H1 (cell line): ENCODE results near the gene THBD. TPM values are rescaled to one million over a fixed set of nuclear protein-coding genes. Genes with fewer than 3 reads are reported as not detected.

Experiments
- CTCF ChIA-PET: fragments of 300-600 bp; sonication (Branson Sonifier 250); formaldehyde crosslinking; loops from one replicate; lab custom pipeline; 2021; ENCODE audit not compliant: partially characterized antibody; lab: Charles Lee
- POLR2A ChIA-PET: fragments of 300-600 bp; sonication (Branson Sonifier 250); formaldehyde crosslinking; loops from one replicate; lab custom pipeline; 2021; ENCODE audit warnings: inconsistent platforms; ENCODE audit not compliant: partially characterized antibody; lab: Charles Lee
- DNase-seq, 2 experiments: peaks; one replicate each; pipeline versions ENCODE4 v3.0.0 to v3.0.0-alpha.2; 2010 to 2022; ENCODE audit warnings: low spot score in 2 of 2, low read depth in 1 of 2, mixed read lengths in 1 of 2
- FAIRE-seq: peaks from 2 replicates; lab custom pipeline; 2011; peaks lifted over from hg19 to GRCh38; lab: Jason Lieb, UNC
- H2AFZ ChIP-seq: 2 replicates; pipeline ENCODE4 v1.8.1; 2012; ENCODE audit warnings: low read length, inconsistent platforms
- H2AK5ac ChIP-seq: 2 replicates; pipeline ENCODE4 v1.6.1; 2013; ENCODE audit warnings: low read depth, low read length
- H2BK120ac ChIP-seq: replicated peaks from 2 replicates; pipeline ENCODE3; 2013; ENCODE audit warnings: low read depth, low read length, inconsistent platforms
- H2BK12ac ChIP-seq: 2 replicates; pipeline ENCODE4 v1.6.1; 2013; ENCODE audit warnings: low read depth, low read length
- H2BK15ac ChIP-seq: 2 replicates; pipeline ENCODE4 v1.6.1; 2013; ENCODE audit warnings: low read length
- H2BK20ac ChIP-seq: 2 replicates; pipeline ENCODE4 v1.6.1; 2013; ENCODE audit warnings: low read length
- H2BK5ac ChIP-seq: 2 replicates; pipeline ENCODE4 v1.6.1; 2013; ENCODE audit warnings: low read depth, low read length
- H3K14ac ChIP-seq: 2 replicates; pipeline ENCODE4 v1.6.1; 2013; ENCODE audit warnings: inconsistent platforms; ENCODE audit not compliant: insufficient read length
- H3K18ac ChIP-seq: 2 replicates; pipeline ENCODE4 v1.6.1; 2013; ENCODE audit warnings: low read length; ENCODE audit errors: extremely low read depth
- H3K23ac ChIP-seq: 2 replicates; pipeline ENCODE4 v1.6.1; 2013; ENCODE audit warnings: inconsistent platforms; ENCODE audit not compliant: insufficient read length
- H3K23me2 ChIP-seq: 2 replicates; pipeline ENCODE4 v1.6.1; 2013; ENCODE audit warnings: low read depth, low read length
- H3K27ac ChIP-seq: 2 replicates; pipeline ENCODE4 v1.6.1; 2011; ENCODE audit warnings: low read depth, low read length, inconsistent platforms
- H3K27me3 ChIP-seq, 4 experiments: replicated peaks in 1 of 4; 1 replicate in 1 of 4; 2 replicates in 3 of 4; pipeline versions ENCODE4 v1.6.1 to v1.8.1; 2011 to 2013; ENCODE audit warnings: low read length in 3 of 4, mild to moderate bottlenecking in 3 of 4, inconsistent platforms in 2 of 4, mixed read lengths in 2 of 4, moderate library complexity in 1 of 4; ENCODE audit not compliant: control insufficient read depth in 3 of 4, insufficient read depth in 3 of 4; ENCODE audit errors: extremely low read depth in 1 of 4
- H3K36me3 ChIP-seq, 4 experiments: 2 replicates each; pipeline versions ENCODE4 v1.6.1 to v1.8.1; 2011 to 2013; ENCODE audit warnings: mild to moderate bottlenecking in 4 of 4, low read length in 3 of 4, moderate library complexity in 2 of 4, control low read depth in 1 of 4, inconsistent platforms in 1 of 4; ENCODE audit not compliant: insufficient read depth in 4 of 4, control insufficient read depth in 2 of 4
- H3K4ac ChIP-seq: replicated peaks from 2 replicates; pipeline ENCODE3; 2013; ENCODE audit warnings: low read length, low read depth, mixed read lengths, inconsistent platforms; ENCODE audit not compliant: insufficient read length
- H3K4me1 ChIP-seq, 4 experiments: replicated peaks in 1 of 4; 1 replicate in 1 of 4; 2 replicates in 3 of 4; pipeline versions ENCODE4 v1.6.1 to v1.8.1; 2011 to 2013; ENCODE audit warnings: low read length in 3 of 4, inconsistent platforms in 2 of 4, mixed read lengths in 1 of 4; ENCODE audit not compliant: insufficient read depth in 4 of 4, control insufficient read depth in 3 of 4
- H3K4me2 ChIP-seq, 2 experiments: 2 replicates each; pipeline versions ENCODE4 v1.6.1 to v1.8.1; 2011 to 2013; ENCODE audit warnings: low read depth in 2 of 2, low read length in 2 of 2, control low read depth in 1 of 2, inconsistent platforms in 1 of 2, mild to moderate bottlenecking in 1 of 2; ENCODE audit not compliant: insufficient read depth in 1 of 2
- H3K4me3 ChIP-seq, 4 experiments: fragments of 200-600, 300-600 bp in 1 of 4; sonication (generic), shearing (Covaris generic), sonication (Bioruptor Twin) in 1 of 4; 2 replicates each; pipeline versions ENCODE4 v1.5.1 to v1.8.1; 2011 to 2016; ENCODE audit warnings: low read length in 4 of 4, low read depth in 3 of 4, control low read depth in 2 of 4, inconsistent platforms in 2 of 4, mild to moderate bottlenecking in 2 of 4, mixed read lengths in 1 of 4, moderate library complexity in 1 of 4; ENCODE audit not compliant: insufficient read depth in 2 of 4; ENCODE audit errors: extremely low read depth in 1 of 4
- H3K56ac ChIP-seq: replicated peaks from 2 replicates; pipeline ENCODE3; 2013; ENCODE audit warnings: low read depth, mild to moderate bottlenecking, mixed read lengths, low read length, inconsistent platforms; ENCODE audit not compliant: insufficient read length
- H3K79me1 ChIP-seq: 2 replicates; pipeline ENCODE4 v1.6.1; 2013; ENCODE audit warnings: low read depth, low read length, control low read depth
- H3K79me2 ChIP-seq, 2 experiments: 2 replicates each; pipeline versions ENCODE4 v1.6.1 to v1.8.1; 2012 to 2013; ENCODE audit warnings: low read length in 2 of 2, mild to moderate bottlenecking in 2 of 2, inconsistent platforms in 1 of 2; ENCODE audit not compliant: insufficient read depth in 2 of 2, control insufficient read depth in 1 of 2
- H3K9ac ChIP-seq, 4 experiments: replicated peaks in 1 of 4; 1 replicate in 1 of 4; 2 replicates in 3 of 4; pipeline versions ENCODE4 v1.6.1 to v1.8.1; 2011 to 2013; ENCODE audit warnings: low read depth in 3 of 4, low read length in 3 of 4, control low read depth in 2 of 4, mild to moderate bottlenecking in 2 of 4, moderate library complexity in 2 of 4, inconsistent platforms in 1 of 4; ENCODE audit errors: extremely low read depth in 1 of 4
- H3K9me3 ChIP-seq, 2 experiments: 2 replicates each; pipeline versions ENCODE4 v1.6.1 to v1.8.1; 2012 to 2013; ENCODE audit warnings: mild to moderate bottlenecking in 2 of 2, moderate library complexity in 2 of 2, control low read depth in 1 of 2, inconsistent platforms in 1 of 2, low read depth in 1 of 2, low read length in 1 of 2, mixed read lengths in 1 of 2; ENCODE audit not compliant: insufficient read depth in 2 of 2
- H4K20me1 ChIP-seq, 2 experiments: replicated peaks in 1 of 2; 2 replicates each; pipeline versions ENCODE3 to v1.8.1; 2011 to 2013; ENCODE audit warnings: inconsistent platforms in 2 of 2, low read length in 2 of 2, mild to moderate bottlenecking in 1 of 2; ENCODE audit not compliant: insufficient read depth in 2 of 2, control insufficient read depth in 1 of 2
- H4K5ac ChIP-seq: 2 replicates; pipeline ENCODE4 v1.6.1; 2013; ENCODE audit warnings: low read length, low read depth, mixed read lengths, inconsistent platforms; ENCODE audit not compliant: insufficient read length
- H4K8ac ChIP-seq: 2 replicates; pipeline ENCODE4 v1.8.0; 2013; ENCODE audit warnings: mild to moderate bottlenecking, moderate library complexity, low read length, inconsistent platforms; ENCODE audit not compliant: insufficient read depth; ENCODE audit errors: extremely low read depth
- H4K91ac ChIP-seq: replicated peaks from 2 replicates; pipeline ENCODE3; 2013; ENCODE audit warnings: low read length, mixed read lengths, inconsistent platforms; ENCODE audit not compliant: insufficient read length
- BCL11A ChIP-seq, 2 experiments: IDR thresholded peaks; one replicate each; pipeline ENCODE4 v1.6.1; 2011; ENCODE audit warnings: low read depth in 2 of 2, low read length in 2 of 2, mild to moderate bottlenecking in 2 of 2
- CHD1 ChIP-seq: IDR thresholded peaks from 2 replicates; pipeline ENCODE4 v1.6.1; 2012; ENCODE audit warnings: low read depth, low read length, improper control_type of control experiment
- CREB1 ChIP-seq: IDR thresholded peaks from 2 replicates; pipeline ENCODE4 v1.6.1; 2012; ENCODE audit warnings: inconsistent platforms
- EZH2 ChIP-seq: fragments of 200-600 bp; sonication (generic); IDR thresholded peaks from 2 replicates; pipeline ENCODE4 v1.7.1; 2012; ENCODE audit warnings: low read depth, mild to moderate bottlenecking, moderate library complexity, low read length, inconsistent platforms; ENCODE audit not compliant: severe bottlenecking
- FOSL1 ChIP-seq: IDR thresholded peaks from 2 replicates; pipeline ENCODE4 v1.6.1; 2011; ENCODE audit warnings: mild to moderate bottlenecking, low read depth, low read length, moderate library complexity; ENCODE audit not compliant: insufficient read depth
- JUND ChIP-seq: IDR thresholded peaks from 2 replicates; pipeline ENCODE4 v1.6.1; 2011; ENCODE audit warnings: mild to moderate bottlenecking, improper control_type of control experiment, low read length
- KDM4A ChIP-seq: IDR thresholded peaks from one replicate; pipeline ENCODE4 v1.7.1; 2012; ENCODE audit warnings: low read depth, mild to moderate bottlenecking, moderate library complexity, low read length, inconsistent platforms; ENCODE audit not compliant: severe bottlenecking
- NANOG ChIP-seq: IDR thresholded peaks from 2 replicates; pipeline ENCODE4 v1.6.1; 2011; ENCODE audit warnings: low read length, low read depth, mild to moderate bottlenecking, inconsistent platforms; ENCODE audit not compliant: insufficient read depth, poor library complexity, severe bottlenecking
- TEAD4 ChIP-seq: IDR thresholded peaks from 2 replicates; pipeline ENCODE4 v1.6.1; 2012; ENCODE audit warnings: low read depth, low read length, inconsistent platforms, mixed read lengths
- WGBS, 2 experiments: shearing (Covaris generic) in 1 of 2; methylation state at CpG; one replicate each; pipeline versions ENCODE4 v1.1.6 to v1.1.7; 2013 to 2015; ENCODE audit warnings: low lambda C conversion rate in 2 of 2, mixed read lengths in 2 of 2, inconsistent platforms in 1 of 2, low coverage in 1 of 2, missing lambda C conversion rate in 1 of 2; ENCODE audit not compliant: insufficient replicate concordance in 2 of 2, insufficient coverage in 1 of 2, insufficient read length in 1 of 2; ENCODE audit errors: extremely low coverage in 1 of 2, missing lambda C conversion rate in 1 of 2; 5-methylcytosine and 5-hydroxymethylcytosine counted together
- polyA plus RNA-seq, 7 experiments: library from polyadenylated mRNA; depleted of rRNA in 3 of 7; stranded (reverse) in 5 of 7; unstranded in 2 of 7; fragments of >200 nt in 5 of 7; fragments of 200-250 nt in 2 of 7; gene quantifications; 1 replicate in 5 of 7; 2 replicates in 1 of 7; 4 replicates in 1 of 7; pipeline versions ENCODE4 v1.2.1 to v1.2.3, GENCODE V29; 2011 to 2013; ENCODE audit warnings: missing spikeins in 2 of 7, mixed read lengths in 2 of 7
- total RNA-seq: library from RNA; stranded (reverse); fragmentation: NEBNext Ultra II Directional; extraction: Animal tissue kit (Norgen Biotek cat#: 25700); gene quantifications from 2 replicates; pipeline ENCODE4 v1.2.1, GENCODE V29; 2021
- TF ChIP-seq, protein P1 (sequence below): IDR thresholded peaks from 2 replicates; pipeline ENCODE4 v1.6.1; 2012; ENCODE audit warnings: inconsistent platforms
- TF ChIP-seq, protein P2 (sequence below), 3 experiments: IDR thresholded peaks; 1 replicate in 2 of 3; 2 replicates in 1 of 3; pipeline versions ENCODE4 v1.5.1 to v1.6.1; 2011; ENCODE audit warnings: low read length in 3 of 3, mild to moderate bottlenecking in 3 of 3, inconsistent platforms in 2 of 3, low read depth in 1 of 3, moderate library complexity in 1 of 3; ENCODE audit not compliant: insufficient read depth in 1 of 3; ENCODE audit errors: control extremely low read depth in 1 of 3

Gene THBD
- total and polyA plus RNA-seq, 2 of the 8 experiments (the other 6 are each of a cell fraction or from before 2014, with no cell fraction given): 0.21 to 0.43 TPM

DNA sequence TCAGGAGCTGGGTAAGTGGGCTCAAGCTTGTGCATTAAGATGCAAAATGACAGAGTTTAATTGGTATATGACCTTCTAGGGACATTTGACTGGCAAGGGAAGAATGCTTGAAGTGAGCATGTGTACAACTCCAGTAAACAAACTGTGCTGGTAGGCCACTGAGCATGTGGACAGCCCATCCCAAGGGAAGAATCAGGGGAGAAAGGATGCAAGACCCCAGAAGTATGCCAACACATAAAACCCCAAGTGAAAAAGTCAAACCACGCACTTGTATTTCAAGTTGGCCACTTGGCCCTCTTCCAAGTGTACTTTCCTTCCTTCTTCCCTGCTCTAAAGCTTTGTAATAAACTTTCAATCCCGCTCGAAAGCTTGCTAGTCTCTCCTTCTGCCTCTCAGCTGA, 10.4 kb upstream of the THBD start:
- H3K4me1 ChIP-seq: peaks cover 0 to 9% (median 4%) of the 10 kb centered on the region in 4 experiments; a peak in 5 of 7 replicates
- no peak overlapping the region for H2AK5ac ChIP-seq
- H2BK12ac ChIP-seq: peak overlapping the region; percentile 62; the same call in 1 of the 2 replicates
- H2BK20ac ChIP-seq: no peak overlapping the region
- H3K79me1 ChIP-seq: no peaks in the 10 kb centered on the region
- H3K36me3 ChIP-seq: no peaks in the 10 kb centered on the region
- no peak overlapping the region for H3K4ac ChIP-seq
- no peak overlapping the region for H2BK5ac ChIP-seq
- no peaks in the 10 kb centered on the region for H3K23me2 ChIP-seq
- no peak overlapping the region for H3K4me2 ChIP-seq
- peaks cover 0 to 5% of the 10 kb centered on the region in 2 experiments; a peak in 1 of 4 replicates for H3K9me3 ChIP-seq
- ChIA-PET POLR2A (no interaction called here), CTCF (interaction anchor here (0.9 to 11.7 kb wide), 7 partner anchors 10 to 473 kb away, joined by 3 to 90 read pairs (median 4); partner anchors contain the start of gene THBD)
- DNase-seq (no peak), FAIRE-seq (no peak)
- H2BK15ac ChIP-seq: no peak overlapping the region
- H3K27ac ChIP-seq: no peak overlapping the region
- no peak overlapping the region for H4K91ac ChIP-seq
- H2AFZ ChIP-seq: no peak overlapping the region
- H3K27me3 ChIP-seq: no peaks in the 10 kb centered on the region
- H4K8ac ChIP-seq: no peak overlapping the region
- no peaks in the 10 kb centered on the region for H3K79me2 ChIP-seq
- no peak overlapping the region for H3K14ac ChIP-seq
- no peaks in the 10 kb centered on the region for H4K20me1 ChIP-seq
- H3K23ac ChIP-seq: no peak overlapping the region
- no peak overlapping the region for H3K18ac ChIP-seq
- H3K9ac ChIP-seq: no peak overlapping the region; a peak in 1 of 7 replicates
- no peak overlapping the region for H2BK120ac ChIP-seq
- H3K4me3 ChIP-seq: no peak overlapping the region
- H3K56ac ChIP-seq: no peak overlapping the region
- 98% methylated on average over 3 of the region's 3 CpGs; no CpG with 5 or more reads in 1 of the 2 experiments for WGBS, 2 experiments
- no peak overlapping the region for H4K5ac ChIP-seq
- TF ChIP-seq CHD1 (no peak), TEAD4 (no peak), JUND (no peak), CREB1 (no peak), NANOG (no peak), FOSL1 (no peak), BCL11A (IDR thresholded peaks at IDR 0.05; ENCODE audit: low read depth in 2 of 2, low read length in 2 of 2) (no peak), KDM4A (no peak), EZH2 (no peak)
- TF ChIP-seq, protein P1, sequence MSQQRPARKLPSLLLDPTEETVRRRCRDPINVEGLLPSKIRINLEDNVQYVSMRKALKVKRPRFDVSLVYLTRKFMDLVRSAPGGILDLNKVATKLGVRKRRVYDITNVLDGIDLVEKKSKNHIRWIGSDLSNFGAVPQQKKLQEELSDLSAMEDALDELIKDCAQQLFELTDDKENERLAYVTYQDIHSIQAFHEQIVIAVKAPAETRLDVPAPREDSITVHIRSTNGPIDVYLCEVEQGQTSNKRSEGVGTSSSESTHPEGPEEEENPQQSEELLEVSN: no peak
- TF ChIP-seq, protein P2, sequence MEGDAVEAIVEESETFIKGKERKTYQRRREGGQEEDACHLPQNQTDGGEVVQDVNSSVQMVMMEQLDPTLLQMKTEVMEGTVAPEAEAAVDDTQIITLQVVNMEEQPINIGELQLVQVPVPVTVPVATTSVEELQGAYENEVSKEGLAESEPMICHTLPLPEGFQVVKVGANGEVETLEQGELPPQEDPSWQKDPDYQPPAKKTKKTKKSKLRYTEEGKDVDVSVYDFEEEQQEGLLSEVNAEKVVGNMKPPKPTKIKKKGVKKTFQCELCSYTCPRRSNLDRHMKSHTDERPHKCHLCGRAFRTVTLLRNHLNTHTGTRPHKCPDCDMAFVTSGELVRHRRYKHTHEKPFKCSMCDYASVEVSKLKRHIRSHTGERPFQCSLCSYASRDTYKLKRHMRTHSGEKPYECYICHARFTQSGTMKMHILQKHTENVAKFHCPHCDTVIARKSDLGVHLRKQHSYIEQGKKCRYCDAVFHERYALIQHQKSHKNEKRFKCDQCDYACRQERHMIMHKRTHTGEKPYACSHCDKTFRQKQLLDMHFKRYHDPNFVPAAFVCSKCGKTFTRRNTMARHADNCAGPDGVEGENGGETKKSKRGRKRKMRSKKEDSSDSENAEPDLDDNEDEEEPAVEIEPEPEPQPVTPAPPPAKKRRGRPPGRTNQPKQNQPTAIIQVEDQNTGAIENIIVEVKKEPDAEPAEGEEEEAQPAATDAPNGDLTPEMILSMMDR (IDR thresholded peaks at IDR 0.05; ENCODE audit: control extremely low read depth in 1 of 3, insufficient read depth in 1 of 3, low read depth in 1 of 3, low read length in 3 of 3): no peak
